GM18907 (cell line): ENCODE measurements around the gene C11orf42.
A peak's percentile ranks its signal among the peaks of the same experiment; 100 is the strongest.

Source experiments
- ATAC-seq: cut with Tn5 transposase; IDR thresholded peaks from one replicate; pipeline ENCODE4 v1.9.1; 2021; ENCODE audit warnings: mild to moderate bottlenecking, moderate library complexity; ENCODE audit not compliant: unreplicated experiment

Gene C11orf42

GRCh38 chr11:6205366-6205765 is at the start of gene C11orf42:
TSS of gene C11orf42 (plus strand) at chr11:6205557. CDS start at chr11:6205616, 59 bp downstream.
- no peak for ATAC-seq

GRCh38 chr11:6156628-6157359 is 48.6 kb upstream of the C11orf42 start:
- ATAC-seq: no peak

GRCh38 chr11:6170226-6170625 is 35.1 kb upstream of the C11orf42 start, which contains the start of gene OR52B2:
TSS of gene OR52B2 (minus strand) at chr11:6170326. CDS start at chr11:6170326, 0 bp downstream.
- ATAC-seq: no peak

- no peak for ATAC-seq
These were observed 29.9 kb upstream of the C11orf42 start for GRCh38 chr11:6175440-6175839.

GRCh38 chr11:6191742-6192141 is 13.6 kb upstream of the C11orf42 start:
- ATAC-seq: no peak

- ATAC-seq: no peak
These were observed 11.2 kb upstream of the C11orf42 start for GRCh38 chr11:6194065-6194581.

- ATAC-seq: no peak
These were observed 9.0 kb upstream of the C11orf42 start for GRCh38 chr11:6196396-6196795.

- ATAC-seq: no peak
These were observed 7.7 kb upstream of the C11orf42 start for GRCh38 chr11:6197466-6198200.

GRCh38 chr11:6199174-6199810 is 6.1 kb upstream of the C11orf42 start, which contains the start of gene OR52W1:
TSS of gene OR52W1 (plus strand) at chr11:6199224. CDS start at chr11:6199224, 0 bp downstream.
- ATAC-seq: no peak

- no peak for ATAC-seq
These were observed 4.4 kb upstream of the C11orf42 start for GRCh38 chr11:6200975-6201374.

- ATAC-seq: no peak
These were observed 3.9 kb upstream of the C11orf42 start for GRCh38 chr11:6201481-6201880.

GRCh38 chr11:6202041-6202440 is 3.3 kb upstream of the C11orf42 start:
- no peak for ATAC-seq

- ATAC-seq: peak; percentile 90
These were observed 2.0 kb upstream of the C11orf42 start for GRCh38 chr11:6203327-6203726.

GRCh38 chr11:6204706-6205105 is 651 bp upstream of the C11orf42 start:
- no peak for ATAC-seq

GRCh38 chr11:6206456-6207180 is 1.3 kb downstream of the C11orf42 start:
- ATAC-seq: no peak

GRCh38 chr11:6209801-6210200 is 4.4 kb downstream of the C11orf42 start:
- ATAC-seq: no peak

- ATAC-seq: no peak
These were observed 5.1 kb downstream of the C11orf42 start for GRCh38 chr11:6210274-6210955.

- ATAC-seq: no peak
These were observed 9.2 kb downstream of the C11orf42 start for GRCh38 chr11:6214530-6214929.

GRCh38 chr11:6216501-6216900 is 11.1 kb downstream of the C11orf42 start:
- ATAC-seq: no peak

GRCh38 chr11:6217722-6218121 is 12.4 kb downstream of the C11orf42 start:
- ATAC-seq: no peak
